Upper lobe of left lung (tissue), 6 donors: ENCODE results near the gene GNAO1. TPM values are rescaled to one million over a fixed set of nuclear protein-coding genes. Genes with fewer than 3 reads are reported as not detected.

Source experiments
- ATAC-seq, 2 donors: fragments of 200-7000 bp; cut with Tn5 transposase; one replicate each; pipeline ENCODE4 v1.9.1; 2022; ENCODE audit warnings: mild to moderate bottlenecking in 2 of 2, moderate library complexity in 2 of 2; ENCODE audit not compliant: low FRiP score in 2 of 2
- DNase-seq, 2 donors: peaks; one replicate each; pipeline ENCODE4 v3.0.0-alpha.2; 2019 to 2020
- H3K27ac ChIP-seq, 4 donors: fragments of 200-600 bp; sonication (generic); one replicate each; pipeline ENCODE4 v1.5.1; 2016 to 2019
- H3K27me3 ChIP-seq, 4 donors: fragments of 200-600 bp; sonication (generic); one replicate each; pipeline ENCODE4 v1.5.1; 2017 to 2019
- H3K36me3 ChIP-seq, 4 donors: fragments of 200-600 bp; sonication (generic); one replicate each; pipeline ENCODE4 v1.5.1; 2016 to 2019
- H3K4me1 ChIP-seq, 4 donors: fragments of 200-600 bp; sonication (generic); one replicate each; pipeline ENCODE4 v1.5.1; 2018 to 2019
- H3K4me3 ChIP-seq, 4 donors: fragments of 200-600 bp; sonication (generic); one replicate each; pipeline ENCODE4 v1.5.1; 2017 to 2019; ENCODE audit warnings: mild to moderate bottlenecking in 2 of 4, moderate library complexity in 1 of 4
- H3K9me3 ChIP-seq, 4 donors: fragments of 200-600 bp; sonication (generic); one replicate each; pipeline ENCODE4 v1.5.1; 2018 to 2019
- EP300 ChIP-seq, 4 donors: sonication (generic); formaldehyde crosslinking; IDR thresholded peaks; one replicate each; pipeline ENCODE4 v1.5.1; 2017; ENCODE audit warnings: antibody characterized with exemption in 4 of 4, control low read depth in 2 of 4
- POLR2A ChIP-seq, 4 donors: fragments of 450-650 bp; IDR thresholded peaks; one replicate each; pipeline ENCODE4 v1.5.1; 2016 to 2017; ENCODE audit warnings: antibody characterized with exemption in 4 of 4, mild to moderate bottlenecking in 2 of 4
- POLR2AphosphoS5 ChIP-seq, 2 donors: sonication (generic); formaldehyde crosslinking; IDR thresholded peaks; one replicate each; pipeline ENCODE4 v1.5.1; 2017; ENCODE audit warnings: antibody characterized with exemption in 2 of 2
- whole genome bisulfite sequencing, 2 donors: methylation state at CpG; one replicate each; pipeline ENCODE4 v1.1.5; 2017 to 2018; 5-methylcytosine and 5-hydroxymethylcytosine counted together
- total RNA-seq, 6 donors: library from RNA; depleted of rRNA in 4 of 6; stranded (reverse); fragments of >200 nt in 4 of 6; gene quantifications; one replicate each; pipeline versions ENCODE4 v1.1.0 to v1.2.1, GENCODE V29; 2016 to 2021
- TF ChIP-seq, protein P1 (sequence below), 6 experiments: fragments of 450-650 bp in 4 of 6; fragments of 200-600 bp in 2 of 6; sonication (generic) in 2 of 6; IDR thresholded peaks; one replicate each; pipeline ENCODE4 v1.5.1; 2016 to 2019; ENCODE audit warnings: antibody characterized with exemption in 6 of 6
- donor health status: DM: no; HTN: no; CAD: no; lungs with moderate emphysema.
- donor health status: DM: no; HTN: yes; CAD: no; lungs with severe emphysema.

Gene GNAO1
- total RNA-seq, 6 donors from 2014 or later = 0.46 to 2.7 (median 0.79) TPM; not detected in 1

DNA sequence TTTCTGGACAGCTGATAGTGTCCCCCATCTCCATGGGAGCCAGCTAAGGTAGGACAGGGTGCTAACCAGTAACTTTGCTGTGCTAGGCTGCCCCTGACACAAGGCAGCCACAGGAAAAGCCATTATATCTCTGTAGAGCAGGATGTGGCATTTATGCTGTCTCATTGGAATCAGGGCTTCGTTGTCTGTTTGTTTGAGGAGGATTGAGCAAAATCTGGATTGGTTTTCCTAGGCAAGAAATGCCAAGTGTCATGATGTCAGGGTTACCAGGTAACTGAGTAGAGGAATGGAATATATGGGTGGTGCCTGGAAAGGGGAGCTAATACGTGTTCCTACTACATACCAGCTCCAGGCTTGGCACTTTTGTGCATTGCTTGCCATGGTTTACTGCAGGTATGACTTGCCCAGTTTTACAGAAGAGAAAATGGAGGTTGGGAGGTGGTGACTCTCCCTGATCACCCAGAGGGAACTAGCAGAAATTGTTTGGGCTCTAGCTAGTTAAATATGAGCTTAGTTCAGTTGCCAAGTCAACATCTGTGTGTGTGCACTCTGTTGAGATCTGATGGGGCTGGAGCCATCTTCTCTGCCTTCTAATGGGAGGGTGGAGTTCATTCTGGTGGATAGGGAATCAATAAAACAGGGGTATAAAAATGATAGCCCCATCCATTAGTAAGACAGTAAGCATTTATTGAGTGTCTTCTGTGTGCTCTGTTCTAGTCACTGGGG lies 33.9 kb downstream of the GNAO1 start:
- no peaks in the 10 kb centered on the region for H3K4me1 ChIP-seq
- DNase-seq (no peak), ATAC-seq (no peak)
- H3K27ac ChIP-seq = no peak overlapping the region
- WGBS, 2 donors = 50 to 59% methylated on average over 2 of the region's 2 CpGs
- TF ChIP-seq POLR2A (IDR thresholded peaks at IDR 0.05) = no peak
- no peak for TF ChIP-seq POLR2AphosphoS5 (IDR thresholded peaks at IDR 0.05)
- no peak for TF ChIP-seq EP300 (IDR thresholded peaks at IDR 0.05)
- TF ChIP-seq, protein P1, sequence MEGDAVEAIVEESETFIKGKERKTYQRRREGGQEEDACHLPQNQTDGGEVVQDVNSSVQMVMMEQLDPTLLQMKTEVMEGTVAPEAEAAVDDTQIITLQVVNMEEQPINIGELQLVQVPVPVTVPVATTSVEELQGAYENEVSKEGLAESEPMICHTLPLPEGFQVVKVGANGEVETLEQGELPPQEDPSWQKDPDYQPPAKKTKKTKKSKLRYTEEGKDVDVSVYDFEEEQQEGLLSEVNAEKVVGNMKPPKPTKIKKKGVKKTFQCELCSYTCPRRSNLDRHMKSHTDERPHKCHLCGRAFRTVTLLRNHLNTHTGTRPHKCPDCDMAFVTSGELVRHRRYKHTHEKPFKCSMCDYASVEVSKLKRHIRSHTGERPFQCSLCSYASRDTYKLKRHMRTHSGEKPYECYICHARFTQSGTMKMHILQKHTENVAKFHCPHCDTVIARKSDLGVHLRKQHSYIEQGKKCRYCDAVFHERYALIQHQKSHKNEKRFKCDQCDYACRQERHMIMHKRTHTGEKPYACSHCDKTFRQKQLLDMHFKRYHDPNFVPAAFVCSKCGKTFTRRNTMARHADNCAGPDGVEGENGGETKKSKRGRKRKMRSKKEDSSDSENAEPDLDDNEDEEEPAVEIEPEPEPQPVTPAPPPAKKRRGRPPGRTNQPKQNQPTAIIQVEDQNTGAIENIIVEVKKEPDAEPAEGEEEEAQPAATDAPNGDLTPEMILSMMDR (IDR thresholded peaks at IDR 0.05) = no peak
- H3K4me3 ChIP-seq = no peak overlapping the region
- H3K9me3 ChIP-seq = no peaks in the 10 kb centered on the region
- H3K36me3 ChIP-seq = no peaks in the 10 kb centered on the region
- no peaks in the 10 kb centered on the region for H3K27me3 ChIP-seq

DNA sequence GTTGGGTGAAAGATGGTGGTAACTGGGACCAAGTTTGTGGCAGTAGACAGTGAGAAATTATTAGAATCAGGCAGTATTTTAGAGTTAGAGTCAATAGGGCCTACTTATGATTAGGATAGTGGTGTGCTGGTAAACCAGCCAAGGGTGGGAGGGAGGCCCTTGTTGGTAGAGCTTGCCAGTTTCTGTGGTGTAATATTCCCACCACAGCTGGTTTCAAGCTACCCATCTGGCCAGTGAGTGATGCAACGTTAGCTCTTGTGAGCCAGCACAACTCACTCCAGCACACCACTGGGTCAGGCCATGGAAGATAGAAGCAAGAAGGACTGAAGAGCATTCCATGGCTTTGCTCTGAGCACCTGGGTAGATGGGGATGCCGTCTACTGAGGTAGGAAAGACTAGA lies 34.9 kb downstream of the GNAO1 start:
- 57 to 66% methylated on average over 2 of the region's 2 CpGs for WGBS, 2 donors

DNA sequence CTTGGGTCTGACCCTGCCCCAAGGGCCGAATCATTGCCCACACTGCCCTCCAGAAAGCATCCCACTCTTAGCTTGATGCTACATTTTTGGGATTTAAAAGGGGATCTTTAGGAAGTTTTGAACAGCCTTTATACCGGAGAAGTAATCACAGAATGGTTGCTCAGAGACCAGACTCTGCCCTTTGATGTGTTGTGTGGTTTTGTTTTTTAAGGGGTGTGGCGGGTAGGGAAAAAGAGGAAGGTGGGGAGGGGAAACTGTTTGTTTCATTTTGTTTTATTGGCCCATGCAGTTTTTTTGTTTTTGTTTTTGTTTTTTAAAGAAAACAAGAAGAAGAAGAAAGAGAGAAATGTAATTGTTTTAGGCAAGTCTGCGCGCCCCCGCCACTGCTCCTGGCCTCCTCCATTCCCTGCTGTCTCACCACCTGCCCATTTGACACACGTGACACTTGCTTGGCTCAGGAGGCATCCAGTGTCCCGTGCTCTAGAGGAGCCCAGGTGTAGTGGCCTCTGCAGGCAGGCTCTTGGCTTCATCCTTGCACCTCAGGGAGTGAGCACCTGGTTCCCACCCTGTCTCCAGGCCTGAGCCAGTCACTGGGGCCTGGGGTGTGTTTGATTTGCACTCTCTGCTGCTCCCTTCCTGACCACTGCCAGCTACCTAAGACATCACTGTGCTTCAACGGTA lies 35.7 kb downstream of the GNAO1 start:
- 76% methylated on average over 9 of the region's 9 CpGs for WGBS, 2 donors
- H3K4me1 ChIP-seq = no peaks in the 10 kb centered on the region
- ATAC-seq (no peak), DNase-seq (peak in 1 of 2 donors; percentile 40)
- H3K4me3 ChIP-seq = no peak overlapping the region
- no peaks in the 10 kb centered on the region for H3K36me3 ChIP-seq
- H3K9me3 ChIP-seq = no peaks in the 10 kb centered on the region
- TF ChIP-seq POLR2AphosphoS5 (IDR thresholded peaks at IDR 0.05) (no peak), POLR2A (IDR thresholded peaks at IDR 0.05) (no peak), EP300 (IDR thresholded peaks at IDR 0.05) (no peak)
- TF ChIP-seq, protein P1 (IDR thresholded peaks at IDR 0.05) = no peak
- no peaks in the 10 kb centered on the region for H3K27me3 ChIP-seq
- H3K27ac ChIP-seq = no peak overlapping the region

More for the DNA sequence above, 34.9 kb downstream of the GNAO1 start:
- Histone ChIP-seq H3K36me3 (no peaks in the 10 kb centered on the region), H3K4me3 (no peak overlapping the region), H3K27ac (no peak overlapping the region), H3K9me3 (no peaks in the 10 kb centered on the region), H3K27me3 (no peaks in the 10 kb centered on the region), H3K4me1 (no peaks in the 10 kb centered on the region)
- ATAC-seq (peak in 1 of 2 donors; percentile 14), DNase-seq (no peak)
- no peak for TF ChIP-seq POLR2AphosphoS5 (IDR thresholded peaks at IDR 0.05)
- no peak for TF ChIP-seq POLR2A (IDR thresholded peaks at IDR 0.05)
- TF ChIP-seq, protein P1 (IDR thresholded peaks at IDR 0.05) = no peak
- no peak for TF ChIP-seq EP300 (IDR thresholded peaks at IDR 0.05)

DNA sequence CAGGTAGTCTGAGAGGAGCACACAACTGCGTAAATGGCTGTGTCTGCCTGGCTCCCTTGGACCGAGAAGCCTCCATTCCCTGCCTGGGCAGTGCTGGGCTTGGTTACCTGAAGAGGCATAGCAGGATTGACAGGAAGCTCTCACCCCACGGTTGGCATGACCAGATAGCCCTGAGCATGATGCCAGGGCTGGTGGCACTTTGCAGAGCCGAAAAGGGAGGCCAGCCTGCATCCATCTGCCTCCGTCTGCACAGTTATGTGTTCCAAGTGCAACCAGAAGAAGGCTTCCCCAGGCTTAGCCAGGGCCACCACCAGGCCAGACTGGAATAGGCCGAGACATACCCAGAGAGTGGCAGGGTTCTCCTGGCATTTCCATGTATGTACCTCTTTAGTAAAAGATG lies 36.6 kb downstream of the GNAO1 start:
- Histone ChIP-seq H3K36me3 (no peaks in the 10 kb centered on the region), H3K9me3 (no peaks in the 10 kb centered on the region), H3K4me1 (no peaks in the 10 kb centered on the region), H3K27ac (no peak overlapping the region), H3K4me3 (no peak overlapping the region), H3K27me3 (no peaks in the 10 kb centered on the region)
- ATAC-seq = no peak
- DNase-seq = no peak
- TF ChIP-seq POLR2A (IDR thresholded peaks at IDR 0.05) = no peak
- 91 to 94% methylated on average over 3 to 6 of the region's 6 CpGs for WGBS, 2 donors

DNA sequence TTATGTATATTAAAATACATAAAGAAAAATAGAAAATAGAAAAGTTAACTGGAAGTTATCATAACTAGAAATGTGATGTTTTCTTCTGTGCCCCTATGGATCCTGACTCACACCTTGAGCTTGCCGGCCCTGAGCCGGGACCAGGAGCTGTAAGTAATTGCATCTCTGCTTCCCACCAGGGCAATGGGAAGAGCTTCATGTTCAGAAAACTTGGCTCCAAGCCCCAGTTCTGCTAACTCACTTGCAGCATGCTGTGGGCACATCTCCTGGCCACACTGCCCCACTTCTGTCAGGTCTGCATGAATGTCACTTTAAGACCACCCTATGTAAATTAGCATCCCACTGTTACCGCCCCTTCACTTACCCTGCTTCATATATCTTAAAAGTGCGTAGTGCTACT lies 37.2 kb downstream of the GNAO1 start:
- no peak for ATAC-seq
- TF ChIP-seq POLR2A (IDR thresholded peaks at IDR 0.05) = no peak
- no peak for TF ChIP-seq POLR2AphosphoS5 (IDR thresholded peaks at IDR 0.05)
- no peaks in the 10 kb centered on the region for H3K27me3 ChIP-seq
- DNase-seq = no peak
- no peaks in the 10 kb centered on the region for H3K4me1 ChIP-seq
- WGBS, 2 donors = 90 to 92% methylated on average over 4 of the region's 4 CpGs
- no peak overlapping the region for H3K27ac ChIP-seq
- H3K9me3 ChIP-seq = no peaks in the 10 kb centered on the region
- H3K4me3 ChIP-seq = no peak overlapping the region
- H3K36me3 ChIP-seq = no peaks in the 10 kb centered on the region
